ENCODE measurements around the gene UBAC1. TPM values are rescaled to one million over a fixed set of nuclear protein-coding genes. Genes with fewer than 3 reads are reported as not detected.

Gene UBAC1, protein sequence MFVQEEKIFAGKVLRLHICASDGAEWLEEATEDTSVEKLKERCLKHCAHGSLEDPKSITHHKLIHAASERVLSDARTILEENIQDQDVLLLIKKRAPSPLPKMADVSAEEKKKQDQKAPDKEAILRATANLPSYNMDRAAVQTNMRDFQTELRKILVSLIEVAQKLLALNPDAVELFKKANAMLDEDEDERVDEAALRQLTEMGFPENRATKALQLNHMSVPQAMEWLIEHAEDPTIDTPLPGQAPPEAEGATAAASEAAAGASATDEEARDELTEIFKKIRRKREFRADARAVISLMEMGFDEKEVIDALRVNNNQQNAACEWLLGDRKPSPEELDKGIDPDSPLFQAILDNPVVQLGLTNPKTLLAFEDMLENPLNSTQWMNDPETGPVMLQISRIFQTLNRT
- total RNA-seq (2022; extraction: Qiagen RNA extraction) = 32.1 to 38.0 TPM (median 34.6 TPM) in 5 replicates

DNA sequence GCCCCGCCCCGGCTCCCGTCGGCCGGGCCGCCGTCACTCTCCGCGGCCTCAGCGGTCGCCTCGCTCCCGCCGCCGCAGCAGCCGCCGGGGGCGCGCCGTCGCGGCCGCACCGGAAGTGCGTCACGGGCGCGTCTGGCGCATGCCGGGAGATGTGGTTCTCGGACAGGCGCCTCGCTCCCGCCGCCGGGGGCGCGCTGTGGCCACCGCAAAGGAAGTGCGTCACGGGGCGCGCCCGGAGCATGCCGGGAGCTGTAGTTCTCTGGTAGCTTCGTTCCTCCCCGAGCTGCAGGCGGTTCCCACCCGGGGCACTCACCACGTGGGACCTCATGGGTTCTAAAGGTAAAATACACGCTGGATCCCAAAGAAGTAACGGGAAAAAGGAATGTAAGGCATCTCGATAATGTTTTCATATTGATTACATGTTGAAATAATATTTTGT is at the start of gene UBAC1:
Gene UBAC1 (minus strand): TSS at position 97 of the 439 bp plus-strand sequence. CDS start 211 bp downstream, outside the sequence.

DNA sequence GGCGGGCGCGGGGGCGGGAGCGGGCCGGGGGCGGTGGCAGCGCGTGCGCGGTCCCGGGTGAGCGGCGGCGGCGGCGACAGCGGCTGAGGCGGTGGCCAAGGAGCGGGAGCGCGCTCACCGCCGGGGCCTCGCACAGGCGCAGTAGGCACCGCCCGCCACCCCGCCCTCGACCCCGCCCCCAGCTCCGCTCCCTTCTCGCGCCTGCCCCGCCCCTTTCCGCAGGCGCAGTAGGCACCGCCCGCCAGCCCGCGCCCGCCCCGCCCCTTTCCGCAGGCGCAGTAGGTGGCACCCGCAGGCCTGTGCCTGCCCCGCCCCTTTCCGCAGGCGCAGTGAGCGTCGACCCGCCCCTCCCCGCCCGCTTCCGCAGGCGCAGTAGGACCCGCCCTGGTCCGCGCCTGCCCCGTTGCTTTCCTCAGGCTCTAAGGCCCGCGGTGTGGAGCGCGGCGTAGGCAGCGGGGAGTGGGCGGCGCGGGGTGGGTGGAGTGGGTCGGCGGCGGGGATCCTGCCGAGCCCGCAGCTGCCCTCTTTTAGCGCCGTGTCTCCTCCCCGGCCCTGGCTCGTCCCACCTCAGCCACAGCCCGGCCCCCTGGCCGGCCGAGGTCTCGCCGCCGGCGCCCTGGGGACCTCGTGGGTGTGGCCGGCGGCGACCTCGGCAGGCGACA is 53.6 kb downstream of the UBAC1 start, which contains the start of gene CAMSAP1:
Gene CAMSAP1 (minus strand): TSS at position 116 of the 662 bp plus-strand sequence. CDS start 387 bp downstream, outside the sequence.

Other genes starting within 250 kb of the UBAC1 start
- gene CAMSAP1, start 53.8 kb downstream of the UBAC1 start, total RNA-seq (2022; extraction: Qiagen RNA extraction) = 19.6 to 30.8 TPM (median 22.1 TPM) in 5 replicates
- gene NACC2, start 133.9 kb upstream of the UBAC1 start, total RNA-seq (2022; extraction: Qiagen RNA extraction) = 32.4 to 36.5 TPM (median 34.7 TPM) in 5 replicates
- 36.5 to 48.0 TPM (median 45.2 TPM) in 5 replicates for gene TMEM250, start 157.5 kb upstream of the UBAC1 start, total RNA-seq (2022; extraction: Qiagen RNA extraction)
- gene LHX3, start 243.8 kb upstream of the UBAC1 start, total RNA-seq (2022; extraction: Qiagen RNA extraction) = 0.03 to 0.16 TPM (median 0.10 TPM) in 4 of 5 replicates, not detected in the other

All from A549 treated with Hydrocortisone at 1 μM for 4 hours (cell line).